Adrenal gland (tissue), 12 donors: Measurements from ENCODE around the gene ZFP64. TPM values are rescaled to one million over a fixed set of nuclear protein-coding genes. Genes with fewer than 3 reads are reported as not detected.

Experiments
- DNase-seq, 7 donors: peaks; one replicate each; pipeline ENCODE4 v3.0.0-alpha.2; 2019 to 2020
- H3K27ac ChIP-seq, 5 donors: fragments of 200-600 bp; sonication (generic) in 4 of 5; 1 replicate in 3 of 5; 2 replicates in 2 of 5; pipeline versions ENCODE4 v1.5.1 to v1.8.0; 2016 to 2020; ENCODE audit warnings: mild to moderate bottlenecking in 1 of 5
- H3K27me3 ChIP-seq: fragments of 200-600 bp; 2 replicates; pipeline ENCODE4 v1.8.0; 2021
- H3K36me3 ChIP-seq, 2 donors: fragments of 200-600 bp; replicated peaks in 1 of 2; 1 replicate in 1 of 2; 2 replicates in 1 of 2; pipeline versions ENCODE4 v1.5.1 to v1.8.0; 2018 to 2022
- H3K4me1 ChIP-seq, 2 donors: fragments of 200-600 bp; replicated peaks in 1 of 2; 1 replicate in 1 of 2; 2 replicates in 1 of 2; pipeline versions ENCODE4 v1.5.1 to v1.8.0; 2018 to 2021
- H3K4me3 ChIP-seq, 4 donors: fragments of 200-600 bp; sonication (generic) in 3 of 4; one replicate each; pipeline ENCODE4 v1.5.1; 2016 to 2018
- H3K9me3 ChIP-seq, 3 donors: fragments of 200-600 bp; sonication (generic) in 1 of 3; replicated peaks in 1 of 3; 1 replicate in 2 of 3; 2 replicates in 1 of 3; pipeline versions ENCODE4 v1.5.1 to v1.8.0; 2016 to 2021
- POLR2A ChIP-seq, 2 donors: fragments of 450-650 bp; IDR thresholded peaks; one replicate each; pipeline ENCODE4 v1.6.1; 2017; ENCODE audit warnings: antibody characterized with exemption in 2 of 2, mild to moderate bottlenecking in 2 of 2, moderate library complexity in 1 of 2
- WGBS, 4 donors: extraction: QIAGEN DNeasy Blood & Tissue Kit in 2 of 4; methylation state at CpG; one replicate each; pipeline versions ENCODE4 v1.1.5 to v1.1.7; 2013 to 2017; 5-methylcytosine and 5-hydroxymethylcytosine counted together
- intact Hi-C, 2 donors: fragments of 100-400 bp; cut with DNase I; formaldehyde crosslinking; loops; one replicate each; pipeline versions ENCODE4 v1.14.1 to v1.15.0; 2022 to 2023
- polyA plus RNA-seq, 3 donors: library from polyadenylated mRNA; stranded (reverse); fragments of 200-250 nt in 2 of 3; fragments of 350-450 nt in 1 of 3; fragmentation: Illumina TruSeq in 1 of 3; extraction: RNeasy Lipid Tissue Mini Kit (QIAGEN cat#74804) in 1 of 3; gene quantifications; one replicate each; pipeline ENCODE4 v1.2.3, GENCODE V29; 2013 to 2014
- total RNA-seq, 9 donors: library from RNA; depleted of rRNA in 4 of 9; stranded (reverse); fragments of >200 nt in 4 of 9; fragments of 120-200 nt in 1 of 9; fragmentation: NEBNext Ultra II Directional in 1 of 9; extraction: Animal tissue kit (Norgen Biotek cat#: 25700) in 1 of 9; gene quantifications; one replicate each; pipeline versions ENCODE4 v1.1.0 to v1.2.4, GENCODE V29; 2013 to 2023
- TF ChIP-seq, protein P1 (sequence below), 6 experiments: fragments of 450-650 bp in 4 of 6; fragments of 200-600 bp in 2 of 6; sonication (generic) in 1 of 6; IDR thresholded peaks; 1 replicate in 5 of 6; 2 replicates in 1 of 6; pipeline versions ENCODE4 v1.5.1 to v1.8.0; 2016 to 2021; ENCODE audit warnings: antibody characterized with exemption in 6 of 6, mild to moderate bottlenecking in 2 of 6, moderate library complexity in 1 of 6
- donor health status: healthy with polysubstance abuse.
- donor health status: Bipolar disorder and iron deficiency.
- donor health status: DM: yes; HTN: yes; CAD: no.
- donor health status: DM: no; HTN: no; CAD: no.
- donor health status: DM: no; HTN: no; CAD: no.
- donor health status: DM: yes; HTN: yes; CAD: no.

The ZFP64 gene
- total and polyA plus RNA-seq, 12 donors = 2.3 to 27.6 (median 13.4) TPM

DNA sequence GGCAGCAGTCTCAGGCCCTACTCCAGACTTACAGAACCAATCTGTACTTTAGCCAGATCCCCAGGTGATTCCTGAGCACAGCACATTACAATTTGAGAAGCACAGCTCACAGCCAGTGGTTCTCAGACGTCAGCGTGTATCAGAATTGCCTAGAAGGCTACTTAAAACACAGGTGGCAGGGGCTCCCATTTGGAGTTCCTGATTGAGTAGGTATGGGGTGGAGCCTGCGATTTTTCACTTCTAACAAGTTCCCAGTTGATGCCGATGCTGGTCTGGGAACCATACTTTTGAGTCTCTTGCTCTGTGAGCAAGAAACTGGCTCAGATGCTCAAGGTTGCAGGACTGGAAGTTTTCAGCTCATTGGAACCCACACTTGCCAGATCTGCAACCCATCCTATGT lies 89.5 kb downstream of the ZFP64 start:
- WGBS, 4 donors = 86 to 92% (median 91%) methylated on average over 4 of the region's 4 CpGs
- Histone ChIP-seq H3K36me3 (no peaks in the 10 kb centered on the region), H3K4me3 (no peak overlapping the region), H3K4me1 (peaks cover 13 to 27% of the 10 kb centered on the region in 2 donors), H3K27me3 (peaks cover 32% of the 10 kb centered on the region), H3K27ac (no peak overlapping the region), H3K9me3 (no peaks in the 10 kb centered on the region)
- intact Hi-C loops = no loop called here
- TF ChIP-seq, protein P1, sequence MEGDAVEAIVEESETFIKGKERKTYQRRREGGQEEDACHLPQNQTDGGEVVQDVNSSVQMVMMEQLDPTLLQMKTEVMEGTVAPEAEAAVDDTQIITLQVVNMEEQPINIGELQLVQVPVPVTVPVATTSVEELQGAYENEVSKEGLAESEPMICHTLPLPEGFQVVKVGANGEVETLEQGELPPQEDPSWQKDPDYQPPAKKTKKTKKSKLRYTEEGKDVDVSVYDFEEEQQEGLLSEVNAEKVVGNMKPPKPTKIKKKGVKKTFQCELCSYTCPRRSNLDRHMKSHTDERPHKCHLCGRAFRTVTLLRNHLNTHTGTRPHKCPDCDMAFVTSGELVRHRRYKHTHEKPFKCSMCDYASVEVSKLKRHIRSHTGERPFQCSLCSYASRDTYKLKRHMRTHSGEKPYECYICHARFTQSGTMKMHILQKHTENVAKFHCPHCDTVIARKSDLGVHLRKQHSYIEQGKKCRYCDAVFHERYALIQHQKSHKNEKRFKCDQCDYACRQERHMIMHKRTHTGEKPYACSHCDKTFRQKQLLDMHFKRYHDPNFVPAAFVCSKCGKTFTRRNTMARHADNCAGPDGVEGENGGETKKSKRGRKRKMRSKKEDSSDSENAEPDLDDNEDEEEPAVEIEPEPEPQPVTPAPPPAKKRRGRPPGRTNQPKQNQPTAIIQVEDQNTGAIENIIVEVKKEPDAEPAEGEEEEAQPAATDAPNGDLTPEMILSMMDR (IDR thresholded peaks at IDR 0.05) = no peak
- TF ChIP-seq POLR2A (IDR thresholded peaks at IDR 0.05) = no peak
- DNase-seq = no peak
